ENCODE results near the gene TCP11L2.

Gene TCP11L2

GRCh38 chr12:106307181-106307580 lies 4.6 kb downstream of the TCP11L2 start:
- Histone ChIP-seq H3K4me1 (ENCODE audit: control insufficient read depth in 1 of 2, insufficient read depth in 1 of 2, low read depth in 1 of 2, low read length in 1 of 2) (peaks cover 86 to 89% of the 10 kb centered on the region in 2 experiments), H3K4me3 (ENCODE audit: low read depth in 1 of 2, low read length in 1 of 2) (no peak overlapping the region), H3K36me3 (peaks cover 38% of the 10 kb centered on the region), H3K27ac (peak overlapping the region; percentile 99), H3K27me3 (no peaks in the 10 kb centered on the region), H3K9me3 (no peaks in the 10 kb centered on the region)
- TF ChIP-seq CTCF (IDR thresholded peaks at IDR 0.05): no peak

GRCh38 chr12:106308121-106308520 lies 5.6 kb downstream of the TCP11L2 start:
- Histone ChIP-seq H3K4me1 (ENCODE audit: control insufficient read depth in 1 of 2, insufficient read depth in 1 of 2, low read depth in 1 of 2, low read length in 1 of 2) (peaks cover 95 to 98% of the 10 kb centered on the region in 2 experiments), H3K27me3 (no peaks in the 10 kb centered on the region), H3K4me3 (ENCODE audit: low read depth in 1 of 2, low read length in 1 of 2) (no peak overlapping the region), H3K9me3 (no peaks in the 10 kb centered on the region), H3K36me3 (peaks cover 47% of the 10 kb centered on the region), H3K27ac (peak overlapping the region; percentile 99)
- TF ChIP-seq CTCF (IDR thresholded peaks at IDR 0.05): no peak

GRCh38 chr12:106308611-106309010 lies 6.1 kb downstream of the TCP11L2 start:
- no peak for TF ChIP-seq CTCF (IDR thresholded peaks at IDR 0.05)
- peak overlapping the region; percentile 99 for H3K27ac ChIP-seq
- no peaks in the 10 kb centered on the region for H3K27me3 ChIP-seq
- H3K4me1 ChIP-seq (ENCODE audit: control insufficient read depth in 1 of 2, insufficient read depth in 1 of 2, low read depth in 1 of 2, low read length in 1 of 2): peaks cover 97 to 98% of the 10 kb centered on the region in 2 experiments
- H3K9me3 ChIP-seq: no peaks in the 10 kb centered on the region
- no peak overlapping the region for H3K4me3 ChIP-seq (ENCODE audit: low read depth in 1 of 2, low read length in 1 of 2)
- H3K36me3 ChIP-seq: peaks cover 50% of the 10 kb centered on the region

- Histone ChIP-seq H3K27me3 (no peaks in the 10 kb centered on the region), H3K4me3 (ENCODE audit: low read depth in 1 of 2, low read length in 1 of 2) (peak overlapping the region; percentile 35 to 39), H3K27ac (peak overlapping the region; percentile 99), H3K36me3 (peaks cover 63% of the 10 kb centered on the region), H3K4me1 (ENCODE audit: control insufficient read depth in 1 of 2, insufficient read depth in 1 of 2, low read depth in 1 of 2, low read length in 1 of 2) (peaks cover 85% of the 10 kb centered on the region in 2 experiments), H3K9me3 (no peaks in the 10 kb centered on the region)
- no peak for TF ChIP-seq CTCF (IDR thresholded peaks at IDR 0.05)
Measured at GRCh38 chr12:106309671-106310505, 7.4 kb downstream of the TCP11L2 start.

GRCh38 chr12:106310687-106311086 lies 8.2 kb downstream of the TCP11L2 start:
- Histone ChIP-seq H3K27me3 (no peaks in the 10 kb centered on the region), H3K4me1 (ENCODE audit: control insufficient read depth in 1 of 2, insufficient read depth in 1 of 2, low read depth in 1 of 2, low read length in 1 of 2) (peaks cover 79 to 80% of the 10 kb centered on the region in 2 experiments), H3K27ac (peak overlapping the region; percentile 99), H3K36me3 (peaks cover 71% of the 10 kb centered on the region), H3K4me3 (ENCODE audit: low read depth in 1 of 2, low read length in 1 of 2) (peak overlapping the region; percentile 35 to 39), H3K9me3 (no peaks in the 10 kb centered on the region)
- TF ChIP-seq CTCF (IDR thresholded peaks at IDR 0.05): no peak

Measured in neutrophil (primary cell).